Loucy (cell line): Measurements from ENCODE around the gene ABCB10.

Experiments used
- H2AFZ ChIP-seq: fragments of 200-600 bp; sonication (generic); 2 replicates; pipeline ENCODE4 v1.6.0; 2016; ENCODE audit warnings: antibody characterized with exemption, mild to moderate bottlenecking, low read length, moderate library complexity
- H3F3A ChIP-seq: fragments of 200-600 bp; 2 replicates; pipeline ENCODE4 v1.6.0; 2016; ENCODE audit warnings: antibody characterized with exemption, low read depth, mild to moderate bottlenecking
- H3K27me3 ChIP-seq: fragments of 200-600 bp; sonication (generic); 2 replicates; pipeline ENCODE4 v1.6.1; 2014; ENCODE audit warnings: low read length, mild to moderate bottlenecking; ENCODE audit not compliant: insufficient read depth, poor library complexity, severe bottlenecking
- H3K36me3 ChIP-seq: fragments of 200-600 bp; sonication (generic); 2 replicates; pipeline ENCODE4 v1.6.1; 2016; ENCODE audit warnings: low read length; ENCODE audit not compliant: insufficient read depth
- H3K4me1 ChIP-seq: fragments of 200-600 bp; sonication (generic); 2 replicates; pipeline ENCODE4 v1.5.1; 2014; ENCODE audit warnings: low read length, mild to moderate bottlenecking; ENCODE audit not compliant: insufficient read depth, poor library complexity, severe bottlenecking
- H3K4me2 ChIP-seq: fragments of 200-600 bp; sonication (generic); 2 replicates; pipeline ENCODE4 v1.6.0; 2014; ENCODE audit warnings: antibody characterized with exemption, low read length, low read depth, mild to moderate bottlenecking; ENCODE audit not compliant: poor library complexity, severe bottlenecking
- H3K4me3 ChIP-seq: fragments of 200-600 bp; sonication (generic); 2 replicates; pipeline ENCODE4 v1.5.1; 2014; ENCODE audit warnings: low read length, mild to moderate bottlenecking, mixed read lengths; ENCODE audit not compliant: poor library complexity, severe bottlenecking
- H3K79me2 ChIP-seq: fragments of 200-600 bp; sonication (generic); 2 replicates; pipeline ENCODE4 v1.6.1; 2014; ENCODE audit warnings: low read length; ENCODE audit not compliant: insufficient read depth
- H3K9ac ChIP-seq: fragments of 200-600 bp; sonication (generic); 2 replicates; pipeline ENCODE4 v1.6.0; 2014; ENCODE audit warnings: mild to moderate bottlenecking, low read depth, low read length, moderate library complexity; ENCODE audit not compliant: poor library complexity, severe bottlenecking
- H3K9me2 ChIP-seq: fragments of 200-600 bp; sonication (generic); replicated peaks from 2 replicates; pipeline ENCODE4 v1.6.1; 2016; ENCODE audit warnings: low read depth, low read length, mixed read lengths
- H3K9me3 ChIP-seq: fragments of 200-600 bp; sonication (generic); 2 replicates; pipeline ENCODE4 v1.6.1; 2014; ENCODE audit warnings: mild to moderate bottlenecking, antibody characterized with exemption, low read length, low read depth; ENCODE audit not compliant: insufficient read depth
- H4K20me1 ChIP-seq: fragments of 200-600 bp; sonication (generic); 2 replicates; pipeline ENCODE4 v1.6.0; 2014; ENCODE audit warnings: antibody characterized with exemption, low read length, mild to moderate bottlenecking; ENCODE audit not compliant: insufficient read depth, poor library complexity, severe bottlenecking
- EZH2phosphoT487 ChIP-seq: fragments of 200-600 bp; IDR thresholded peaks from 2 replicates; pipeline ENCODE4 v1.6.1; 2018; ENCODE audit warnings: antibody characterized with exemption, mild to moderate bottlenecking, moderate library complexity, borderline replicate concordance
- TF ChIP-seq, protein P1 (sequence below): fragments of 200-600 bp; sonication (generic); conservative IDR thresholded peaks from 2 replicates; pipeline ENCODE4 v1.5.1; 2014; ENCODE audit warnings: mild to moderate bottlenecking, antibody characterized with exemption, low read length

Gene ABCB10

GRCh38 chr1:229553621-229554130, 4.8 kb downstream of the ABCB10 start:
- Histone ChIP-seq H2AFZ (no peak overlapping the region), H3K4me2 (peak overlapping the region; percentile 63), H3F3A (no peaks in the 10 kb centered on the region), H3K79me2 (peaks cover 12% of the 10 kb centered on the region; the same call in 1 of the 2 replicates), H3K9me3 (no peaks in the 10 kb centered on the region), H3K9me2 (no peaks in the 10 kb centered on the region), H3K4me1 (peaks cover 19% of the 10 kb centered on the region), H3K27me3 (no peaks in the 10 kb centered on the region), H3K9ac (no peak overlapping the region), H3K4me3 (no peak overlapping the region), H4K20me1 (no peaks in the 10 kb centered on the region), H3K36me3 (no peaks in the 10 kb centered on the region)
- no peak for TF ChIP-seq EZH2phosphoT487
- TF ChIP-seq, protein P1, sequence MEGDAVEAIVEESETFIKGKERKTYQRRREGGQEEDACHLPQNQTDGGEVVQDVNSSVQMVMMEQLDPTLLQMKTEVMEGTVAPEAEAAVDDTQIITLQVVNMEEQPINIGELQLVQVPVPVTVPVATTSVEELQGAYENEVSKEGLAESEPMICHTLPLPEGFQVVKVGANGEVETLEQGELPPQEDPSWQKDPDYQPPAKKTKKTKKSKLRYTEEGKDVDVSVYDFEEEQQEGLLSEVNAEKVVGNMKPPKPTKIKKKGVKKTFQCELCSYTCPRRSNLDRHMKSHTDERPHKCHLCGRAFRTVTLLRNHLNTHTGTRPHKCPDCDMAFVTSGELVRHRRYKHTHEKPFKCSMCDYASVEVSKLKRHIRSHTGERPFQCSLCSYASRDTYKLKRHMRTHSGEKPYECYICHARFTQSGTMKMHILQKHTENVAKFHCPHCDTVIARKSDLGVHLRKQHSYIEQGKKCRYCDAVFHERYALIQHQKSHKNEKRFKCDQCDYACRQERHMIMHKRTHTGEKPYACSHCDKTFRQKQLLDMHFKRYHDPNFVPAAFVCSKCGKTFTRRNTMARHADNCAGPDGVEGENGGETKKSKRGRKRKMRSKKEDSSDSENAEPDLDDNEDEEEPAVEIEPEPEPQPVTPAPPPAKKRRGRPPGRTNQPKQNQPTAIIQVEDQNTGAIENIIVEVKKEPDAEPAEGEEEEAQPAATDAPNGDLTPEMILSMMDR: no peak

- Histone ChIP-seq H4K20me1 (no peaks in the 10 kb centered on the region), H3K4me2 (no peak overlapping the region), H3F3A (no peaks in the 10 kb centered on the region), H3K4me3 (no peak overlapping the region), H3K9me3 (no peaks in the 10 kb centered on the region), H3K4me1 (peaks cover 19% of the 10 kb centered on the region), H3K79me2 (peaks cover 12% of the 10 kb centered on the region; the same call in 1 of the 2 replicates), H3K9me2 (no peaks in the 10 kb centered on the region), H2AFZ (no peak overlapping the region), H3K9ac (no peak overlapping the region), H3K27me3 (no peaks in the 10 kb centered on the region), H3K36me3 (no peaks in the 10 kb centered on the region)
- no peak for TF ChIP-seq EZH2phosphoT487
- TF ChIP-seq, protein P1: no peak
These were observed 5.8 kb downstream of the ABCB10 start for GRCh38 chr1:229552732-229553131.

DNA sequence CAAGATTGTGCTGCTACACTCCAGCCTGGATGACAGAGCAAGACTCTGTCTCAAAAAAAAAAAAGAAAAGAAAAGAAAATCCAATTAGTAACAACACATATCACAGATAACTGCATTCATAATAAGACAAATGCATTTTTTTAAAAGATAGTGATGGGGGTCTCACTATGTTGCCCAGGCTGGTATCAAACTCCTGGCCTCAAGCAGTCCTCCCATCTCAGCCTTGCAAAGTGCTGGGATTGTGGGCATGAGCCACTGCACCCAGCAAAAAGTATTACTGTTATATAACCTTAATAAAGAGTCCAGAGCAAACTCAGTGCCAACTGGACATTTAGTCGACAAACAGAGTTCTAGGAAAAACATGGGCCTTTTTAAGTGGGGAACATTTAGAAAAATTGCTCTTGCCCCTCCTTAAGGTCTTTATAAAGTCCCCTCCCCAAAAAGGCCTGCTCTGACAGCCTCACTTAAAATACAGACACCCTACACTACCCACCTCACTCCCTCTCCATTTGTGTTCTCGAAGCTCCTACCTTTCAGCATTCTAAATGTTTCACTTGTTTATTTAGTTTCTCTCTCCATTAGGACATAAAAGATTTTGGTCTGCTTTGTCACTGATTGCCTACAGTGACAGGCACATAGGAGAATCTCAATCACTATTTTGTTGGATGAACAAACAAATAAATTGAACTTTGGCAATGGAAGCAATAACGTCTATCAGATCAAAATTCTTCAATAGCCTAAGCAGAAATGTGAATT, 7.5 kb downstream of the ABCB10 start:
- Histone ChIP-seq H3K9ac (no peak overlapping the region), H4K20me1 (no peaks in the 10 kb centered on the region), H3K4me3 (no peak overlapping the region), H3K27me3 (no peaks in the 10 kb centered on the region), H3K4me2 (no peak overlapping the region), H2AFZ (no peak overlapping the region), H3K79me2 (no peaks in the 10 kb centered on the region; the same call in 1 of the 2 replicates), H3K36me3 (no peaks in the 10 kb centered on the region), H3K9me2 (no peaks in the 10 kb centered on the region), H3F3A (no peaks in the 10 kb centered on the region), H3K9me3 (no peaks in the 10 kb centered on the region), H3K4me1 (peaks cover 9% of the 10 kb centered on the region)
- no peak for TF ChIP-seq EZH2phosphoT487
- TF ChIP-seq, protein P1: no peak
